ENCODE results near the gene SCNM1.
"Not testable (repeated sequence)": the region's sequence is repeated elsewhere in the genome, so short reads cannot be mapped to it uniquely, and the experiment has no call there.

Gene SCNM1

DNA sequence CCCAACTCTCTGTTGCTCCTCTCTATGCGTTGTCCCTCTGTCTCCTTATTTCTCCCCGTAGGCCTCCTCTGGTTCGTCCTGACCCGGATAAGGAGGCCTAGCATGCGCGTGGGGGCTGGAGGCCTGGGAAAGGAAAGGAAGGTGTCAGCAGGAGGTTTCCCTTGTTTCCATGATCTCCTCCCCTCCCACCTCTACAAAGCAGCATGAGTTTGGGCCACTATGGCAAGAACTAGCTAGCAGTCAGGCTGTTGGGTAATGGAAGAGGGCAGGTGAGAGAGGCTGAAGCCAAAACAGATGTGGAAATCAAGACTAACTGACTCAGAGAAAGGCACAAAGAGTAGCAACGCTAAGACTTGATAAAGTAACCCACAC lies 18.8 kb upstream of the SCNM1 start:
- DNase-seq: no peak

- DNase-seq: no peak
These were observed 18.3 kb upstream of the SCNM1 start for GRCh38 chr1:151147665-151148064.

GRCh38 chr1:151156515-151156819 lies 9.5 kb upstream of the SCNM1 start, which contains the start of gene TNFAIP8L2:
TNFAIP8L2 (plus strand) TSS chr1:151156649; CDS start chr1:151158698, 2,049 bp downstream.
- peak; percentile 78 for DNase-seq

DNA sequence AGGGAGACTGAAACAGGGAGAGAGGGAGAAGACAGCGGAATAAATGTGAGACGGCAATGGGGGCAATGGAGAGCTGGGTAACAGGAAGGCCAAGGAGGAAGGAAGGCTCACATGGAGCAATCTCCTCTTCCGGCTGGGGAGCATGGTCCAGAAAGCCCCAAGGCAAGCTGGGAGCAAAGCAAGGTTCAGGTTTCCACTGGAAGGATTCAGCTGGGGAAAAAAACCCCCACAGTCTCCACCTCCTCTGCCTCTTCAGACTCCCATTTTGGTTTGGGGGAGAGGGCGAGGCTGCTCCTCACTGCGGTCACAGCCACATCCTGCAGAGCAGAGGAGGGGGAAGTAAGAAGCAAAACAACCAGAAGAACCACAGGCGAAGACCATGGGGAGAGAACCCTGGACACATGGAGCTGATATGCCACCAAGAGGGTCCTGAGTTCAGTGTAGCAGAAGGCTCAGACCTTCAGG lies 8.8 kb upstream of the SCNM1 start:
- DNase-seq: peak; percentile 97

DNA sequence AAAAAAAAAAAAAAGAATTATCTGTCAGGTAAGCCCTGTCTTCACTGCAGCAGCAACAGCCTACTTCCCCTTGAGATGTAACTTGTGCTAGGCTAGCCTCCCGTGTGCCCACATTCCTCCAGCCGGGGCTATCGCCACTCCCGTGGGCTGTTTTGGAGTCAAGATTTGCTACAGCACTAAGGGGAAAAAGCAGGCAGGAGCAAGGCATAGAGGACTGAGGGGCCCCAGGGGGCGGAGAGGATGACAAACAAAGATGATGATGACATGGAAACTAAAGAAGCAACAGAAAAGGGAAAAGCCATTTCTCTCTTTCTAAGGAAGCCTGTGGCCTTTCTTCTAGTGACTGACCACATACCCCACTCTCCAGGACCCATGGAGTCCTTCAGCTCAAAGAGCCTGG lies 7.6 kb upstream of the SCNM1 start:
- DNase-seq: peak; percentile 10

GRCh38 chr1:151158751-151159251 lies 7.1 kb upstream of the SCNM1 start:
- no peak for DNase-seq

DNA sequence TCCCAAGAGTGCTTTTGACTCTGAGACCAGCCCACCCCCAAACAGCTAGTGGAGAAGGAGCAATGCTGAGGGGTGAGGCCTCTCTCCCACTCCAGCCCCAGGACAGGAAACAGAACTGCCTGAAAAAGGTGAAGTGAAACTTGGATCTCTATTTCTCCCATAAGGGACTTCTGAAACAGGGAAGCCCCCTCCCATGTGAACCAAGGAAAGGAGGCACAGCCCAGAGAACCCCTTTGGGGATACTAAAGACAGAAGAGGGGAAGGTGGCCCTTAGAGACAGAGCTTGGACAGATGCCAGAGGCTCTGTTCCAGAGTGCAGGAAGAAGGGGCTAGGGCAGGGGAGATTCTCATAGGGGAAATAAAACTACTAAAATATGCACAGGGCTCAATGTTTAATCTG lies 6.6 kb upstream of the SCNM1 start:
- DNase-seq: no peak

GRCh38 chr1:151164732-151165280 lies 1.1 kb upstream of the SCNM1 start:
- no peak for DNase-seq

- DNase-seq: no peak
These were observed 635 bp upstream of the SCNM1 start for GRCh38 chr1:151165281-151165737.

GRCh38 chr1:151166505-151166956 lies 587 bp downstream of the SCNM1 start:
- no peak for DNase-seq

DNA sequence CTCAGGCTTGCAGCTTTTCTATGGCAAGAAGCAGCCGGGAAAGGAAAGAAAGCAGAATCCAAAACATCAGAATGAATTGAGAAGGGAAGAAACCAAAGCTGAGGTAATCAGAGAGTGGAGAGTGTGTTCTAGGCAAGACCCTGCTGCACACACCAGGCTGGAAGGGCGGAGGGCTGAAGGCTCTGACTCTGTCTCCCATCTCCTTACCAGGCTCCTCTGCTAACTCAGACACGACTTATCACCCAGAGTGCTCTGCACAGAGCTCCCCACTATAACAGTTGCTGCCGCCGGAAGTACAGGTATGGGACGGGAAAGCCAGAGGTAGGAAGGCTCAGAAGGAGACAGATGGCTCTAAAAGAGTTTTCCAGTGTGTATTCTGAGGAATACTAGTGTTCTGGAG lies 1.2 kb downstream of the SCNM1 start:
- DNase-seq: no peak

- no peak for DNase-seq
These were observed 5.2 kb downstream of the SCNM1 start for GRCh38 chr1:151171190-151171589.

- no peak for DNase-seq
These were observed 9.2 kb downstream of the SCNM1 start for GRCh38 chr1:151175041-151175741.

GRCh38 chr1:151175863-151176262 lies 9.9 kb downstream of the SCNM1 start, which contains the start of gene TMOD4:
TMOD4 (minus strand) TSS chr1:151175981; CDS start chr1:151174875, 1,106 bp downstream.
- no peak for DNase-seq

DNA sequence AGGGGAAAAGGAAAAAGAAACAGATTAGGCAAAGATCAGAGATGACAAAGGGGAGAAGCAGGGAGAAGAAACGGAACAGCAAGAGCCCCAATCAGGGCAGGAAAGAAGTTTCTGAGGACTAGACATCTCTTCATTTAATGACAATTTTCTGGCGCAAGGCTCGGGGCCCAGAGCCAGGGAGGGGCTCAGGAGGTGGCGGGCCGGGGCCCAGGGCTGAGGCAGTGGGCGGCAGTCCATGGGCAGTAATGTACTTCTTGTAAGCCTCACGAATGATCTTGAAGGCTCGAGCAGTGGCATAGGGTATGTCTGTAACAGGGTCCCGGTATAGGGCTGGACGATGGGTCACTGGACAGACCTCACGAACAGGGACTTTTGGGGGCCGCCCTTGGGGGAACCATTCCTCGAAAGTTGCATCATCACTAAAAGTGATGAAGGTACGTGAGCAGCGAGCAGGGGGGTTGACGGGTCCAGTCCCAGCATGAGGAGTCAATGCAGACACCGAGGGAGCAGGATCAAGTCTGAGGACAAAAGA lies 10.6 kb downstream of the SCNM1 start:
- DNase-seq: no peak

- no peak for DNase-seq
These were observed 18.3 kb downstream of the SCNM1 start for GRCh38 chr1:151184211-151184610.

- DNase-seq: no peak
These were observed 21.3 kb downstream of the SCNM1 start for GRCh38 chr1:151187205-151187604.

- not testable (repeated sequence) for DNase-seq
These were observed 22.7 kb downstream of the SCNM1 start for GRCh38 chr1:151188667-151189066.

GRCh38 chr1:151189637-151190445 lies 23.9 kb downstream of the SCNM1 start, which contains the start of gene VPS72:
VPS72 (minus strand) TSS chr1:151190197; CDS start chr1:151190121, 76 bp downstream.
- peak; percentile 81 for DNase-seq

DNA sequence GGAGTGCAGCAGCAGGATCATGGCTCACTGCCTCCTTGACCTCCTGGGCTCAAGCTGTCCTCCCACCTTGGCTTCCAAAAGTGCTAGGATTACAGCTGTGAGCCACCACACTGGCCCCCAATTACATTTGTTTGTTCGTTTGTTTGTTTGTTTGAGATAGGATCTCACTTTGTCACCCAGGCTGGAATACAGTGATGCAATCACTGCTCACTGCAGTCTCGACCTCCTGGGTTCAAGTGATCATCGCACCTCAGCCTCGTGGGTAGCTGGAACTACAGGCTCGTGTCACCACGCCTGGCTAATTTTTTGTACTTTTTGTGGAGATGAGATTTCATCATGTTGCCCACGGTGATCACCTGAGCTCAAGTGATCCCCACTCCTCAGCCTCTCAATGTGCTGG lies 26.1 kb downstream of the SCNM1 start:
- DNase-seq: no peak

DNA sequence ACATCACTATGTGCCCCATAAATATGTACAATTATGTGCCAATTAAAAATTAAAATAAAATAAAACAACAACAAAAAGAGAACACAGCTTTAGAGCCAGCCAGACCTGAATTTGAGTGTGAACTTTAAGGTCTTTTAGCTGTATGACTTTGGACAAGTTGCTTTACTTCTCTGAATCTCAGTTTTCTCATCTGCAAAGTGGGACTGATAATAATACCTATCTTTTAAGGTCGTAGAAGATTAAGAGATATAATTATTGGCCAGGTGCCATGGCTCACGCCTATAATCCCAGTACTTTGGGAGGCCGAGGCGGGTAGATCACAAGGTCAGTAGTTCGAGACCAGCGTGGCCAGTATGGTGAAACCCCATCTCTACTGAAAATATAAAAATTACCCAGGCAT lies 27.4 kb downstream of the SCNM1 start:
- DNase-seq: no peak

DNA sequence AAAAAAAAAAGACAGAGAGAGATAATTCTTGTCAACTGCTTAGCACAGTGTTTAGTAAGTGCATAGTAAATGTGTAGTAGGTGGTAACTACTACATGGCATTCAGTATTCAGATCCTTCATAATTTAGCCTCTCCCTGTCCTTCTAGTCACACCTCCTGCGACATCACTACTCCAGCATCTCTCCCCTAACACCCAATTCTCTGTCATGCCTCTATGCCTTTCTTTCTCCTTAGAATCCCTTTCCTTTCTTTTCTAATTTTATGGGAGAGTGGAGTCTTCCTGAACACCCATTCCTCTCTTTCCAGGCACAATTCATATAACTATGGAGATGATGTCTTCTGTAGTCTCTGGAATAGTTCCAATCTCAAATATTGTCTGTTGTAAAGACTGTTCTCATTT lies 27.9 kb downstream of the SCNM1 start:
- DNase-seq: no peak
